Suprapubic skin (tissue), 4 donors: ENCODE data around the gene FGD5.

Experiments used
- POLR2A ChIP-seq, 2 donors: fragments of 450-650 bp; IDR thresholded peaks; one replicate each; pipeline ENCODE4 v1.6.1; 2017; ENCODE audit warnings: antibody characterized with exemption in 2 of 2, mild to moderate bottlenecking in 2 of 2, moderate library complexity in 2 of 2
- POLR2AphosphoS5 ChIP-seq, 3 donors: sonication (generic); formaldehyde crosslinking; IDR thresholded peaks; one replicate each; pipeline ENCODE4 v1.6.1; 2017; ENCODE audit warnings: antibody characterized with exemption in 3 of 3
- TF ChIP-seq, protein P1 (sequence below), 2 donors: fragments of 200-600 bp in 1 of 2; fragments of 450-650 bp in 1 of 2; sonication (generic) in 1 of 2; IDR thresholded peaks; one replicate each; pipeline ENCODE4 v1.5.1; 2016 to 2019; ENCODE audit warnings: antibody characterized with exemption in 2 of 2, mild to moderate bottlenecking in 1 of 2, moderate library complexity in 1 of 2

DNA sequence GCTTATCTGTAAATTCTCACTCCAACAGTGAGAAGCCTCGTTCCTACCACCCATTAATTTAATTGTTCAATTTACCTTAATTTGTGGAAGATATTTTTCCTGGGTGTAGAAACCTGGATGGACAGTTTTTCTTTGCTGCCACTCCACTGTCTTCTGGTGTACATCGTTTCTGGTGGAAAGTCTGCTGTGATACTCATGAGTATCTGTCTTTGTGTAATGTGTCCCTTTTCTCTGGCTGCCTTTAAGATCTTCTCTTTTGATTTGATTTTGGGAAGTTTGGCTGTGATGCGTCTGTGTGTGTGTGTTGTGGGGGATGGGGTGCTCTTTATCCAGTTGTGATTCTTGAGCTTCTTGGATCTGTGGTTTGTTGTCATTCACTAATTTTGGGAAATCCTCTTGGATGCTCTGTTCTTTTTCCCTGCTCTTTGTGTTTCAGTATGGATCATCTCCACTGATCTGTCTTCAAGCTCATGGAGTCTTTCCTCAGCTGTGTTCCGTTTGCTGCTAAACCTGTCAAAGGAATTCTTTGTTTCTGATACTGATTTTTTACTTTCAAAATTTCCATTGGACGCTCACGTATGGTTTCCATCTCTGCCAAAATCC is 86.4 kb downstream of the FGD5 start:
- TF ChIP-seq, protein P1, sequence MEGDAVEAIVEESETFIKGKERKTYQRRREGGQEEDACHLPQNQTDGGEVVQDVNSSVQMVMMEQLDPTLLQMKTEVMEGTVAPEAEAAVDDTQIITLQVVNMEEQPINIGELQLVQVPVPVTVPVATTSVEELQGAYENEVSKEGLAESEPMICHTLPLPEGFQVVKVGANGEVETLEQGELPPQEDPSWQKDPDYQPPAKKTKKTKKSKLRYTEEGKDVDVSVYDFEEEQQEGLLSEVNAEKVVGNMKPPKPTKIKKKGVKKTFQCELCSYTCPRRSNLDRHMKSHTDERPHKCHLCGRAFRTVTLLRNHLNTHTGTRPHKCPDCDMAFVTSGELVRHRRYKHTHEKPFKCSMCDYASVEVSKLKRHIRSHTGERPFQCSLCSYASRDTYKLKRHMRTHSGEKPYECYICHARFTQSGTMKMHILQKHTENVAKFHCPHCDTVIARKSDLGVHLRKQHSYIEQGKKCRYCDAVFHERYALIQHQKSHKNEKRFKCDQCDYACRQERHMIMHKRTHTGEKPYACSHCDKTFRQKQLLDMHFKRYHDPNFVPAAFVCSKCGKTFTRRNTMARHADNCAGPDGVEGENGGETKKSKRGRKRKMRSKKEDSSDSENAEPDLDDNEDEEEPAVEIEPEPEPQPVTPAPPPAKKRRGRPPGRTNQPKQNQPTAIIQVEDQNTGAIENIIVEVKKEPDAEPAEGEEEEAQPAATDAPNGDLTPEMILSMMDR (IDR thresholded peaks at IDR 0.05): no peak
- TF ChIP-seq POLR2AphosphoS5 (IDR thresholded peaks at IDR 0.05) (no peak), POLR2A (IDR thresholded peaks at IDR 0.05) (no peak)
